Sigmoid colon (tissue), 7 donors: ENCODE results near the gene FOXN1. TPM values are rescaled to one million over a fixed set of nuclear protein-coding genes. Genes with fewer than 3 reads are reported as not detected.

ENCODE experiments used
- DNase-seq: peaks from one replicate; pipeline ENCODE4 v3.0.0-alpha.2; 2019
- H3K27ac ChIP-seq, 4 donors: fragments of 200-600 bp; sonication (generic); one replicate each; pipeline ENCODE4 v1.5.1; 2016 to 2019; ENCODE audit warnings: mild to moderate bottlenecking in 1 of 4
- H3K27me3 ChIP-seq, 3 donors: fragments of 200-600 bp; sonication (generic); one replicate each; pipeline ENCODE4 v1.5.1; 2019; ENCODE audit warnings: mild to moderate bottlenecking in 1 of 3
- H3K36me3 ChIP-seq, 4 donors: fragments of 200-600 bp; sonication (generic); one replicate each; pipeline ENCODE4 v1.5.1; 2016 to 2019
- H3K4me1 ChIP-seq, 4 donors: fragments of 200-600 bp; sonication (generic); one replicate each; pipeline ENCODE4 v1.5.1; 2017 to 2019
- H3K4me3 ChIP-seq, 4 donors: fragments of 200-600 bp; sonication (generic); one replicate each; pipeline ENCODE4 v1.5.1; 2017 to 2019; ENCODE audit warnings: mild to moderate bottlenecking in 2 of 4, moderate library complexity in 1 of 4
- H3K9me3 ChIP-seq, 4 donors: fragments of 200-600 bp in 3 of 4; sonication (generic) in 3 of 4; one replicate each; pipeline versions ENCODE4 v1.5.1 to v1.6.1; 2013 to 2019
- EP300 ChIP-seq, 4 donors: sonication (generic); formaldehyde crosslinking; IDR thresholded peaks; one replicate each; pipeline ENCODE4 v1.6.1; 2017; ENCODE audit warnings: antibody characterized with exemption in 4 of 4
- POLR2A ChIP-seq, 2 donors: fragments of 450-650 bp; IDR thresholded peaks; one replicate each; pipeline ENCODE4 v1.6.1; 2016; ENCODE audit warnings: antibody characterized with exemption in 2 of 2, mild to moderate bottlenecking in 2 of 2, moderate library complexity in 2 of 2
- POLR2AphosphoS5 ChIP-seq, 4 donors: sonication (generic); formaldehyde crosslinking; IDR thresholded peaks; one replicate each; pipeline ENCODE4 v1.6.1; 2017; ENCODE audit warnings: antibody characterized with exemption in 4 of 4
- WGBS, 2 donors: extraction: QIAGEN DNeasy Blood & Tissue Kit; methylation state at CpG; one replicate each; pipeline ENCODE4 v1.1.7; 2013; 5-methylcytosine and 5-hydroxymethylcytosine counted together
- intact Hi-C: fragments of 100-400 bp; cut with DNase I; formaldehyde crosslinking; loops from one replicate; pipeline ENCODE4 v1.15.1; 2023
- polyA plus RNA-seq, 3 donors: library from polyadenylated mRNA; stranded (reverse); fragments of 200-250 nt; gene quantifications; one replicate each; pipeline ENCODE4 v1.2.3, GENCODE V29; 2013
- total RNA-seq, 4 donors: library from RNA; depleted of rRNA; stranded (reverse); fragments of >200 nt; gene quantifications; one replicate each; pipeline ENCODE4 v1.1.0, GENCODE V29; 2016
- TF ChIP-seq, protein P1 (sequence below), 4 experiments: fragments of 450-650 bp in 3 of 4; fragments of 200-600 bp in 1 of 4; IDR thresholded peaks; one replicate each; pipeline ENCODE4 v1.5.1; 2016 to 2019; ENCODE audit warnings: antibody characterized with exemption in 4 of 4, mild to moderate bottlenecking in 3 of 4, moderate library complexity in 2 of 4
- donor health status: healthy with polysubstance abuse.
- donor health status: Bipolar disorder and iron deficiency.
- donor health status: healthy.

The FOXN1 gene
- total and polyA plus RNA-seq, 7 donors: 0.23 to 0.60 (median 0.38) TPM; not detected in 4

DNA sequence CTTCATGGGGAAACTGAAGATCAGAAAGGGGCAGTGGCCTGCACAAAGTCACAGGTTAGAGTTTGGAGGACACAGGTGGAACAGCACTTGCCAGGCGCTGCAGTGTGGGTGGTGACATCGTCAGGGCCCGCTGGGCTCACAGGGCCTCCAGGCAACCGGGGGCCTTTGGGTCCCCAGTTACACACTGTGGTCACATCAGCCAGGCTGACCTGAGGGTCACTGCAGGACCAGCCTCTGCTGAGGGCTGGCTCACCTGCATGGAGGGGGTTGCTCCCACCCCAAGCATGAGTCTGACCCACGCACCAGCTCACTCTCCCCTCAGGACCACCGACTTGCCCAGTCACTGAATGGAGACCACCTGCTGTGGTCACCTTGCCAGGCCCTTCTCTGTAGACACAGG, 17.0 kb downstream of the FOXN1 start:
- WGBS, 2 donors: 83 to 86% methylated on average over 6 of the region's 6 CpGs
- no peaks in the 10 kb centered on the region for H3K4me1 ChIP-seq
- H3K4me3 ChIP-seq: no peak overlapping the region
- intact Hi-C loops: no loop called here
- H3K9me3 ChIP-seq: no peaks in the 10 kb centered on the region
- no peak for TF ChIP-seq POLR2A (IDR thresholded peaks at IDR 0.05)
- TF ChIP-seq, protein P1, sequence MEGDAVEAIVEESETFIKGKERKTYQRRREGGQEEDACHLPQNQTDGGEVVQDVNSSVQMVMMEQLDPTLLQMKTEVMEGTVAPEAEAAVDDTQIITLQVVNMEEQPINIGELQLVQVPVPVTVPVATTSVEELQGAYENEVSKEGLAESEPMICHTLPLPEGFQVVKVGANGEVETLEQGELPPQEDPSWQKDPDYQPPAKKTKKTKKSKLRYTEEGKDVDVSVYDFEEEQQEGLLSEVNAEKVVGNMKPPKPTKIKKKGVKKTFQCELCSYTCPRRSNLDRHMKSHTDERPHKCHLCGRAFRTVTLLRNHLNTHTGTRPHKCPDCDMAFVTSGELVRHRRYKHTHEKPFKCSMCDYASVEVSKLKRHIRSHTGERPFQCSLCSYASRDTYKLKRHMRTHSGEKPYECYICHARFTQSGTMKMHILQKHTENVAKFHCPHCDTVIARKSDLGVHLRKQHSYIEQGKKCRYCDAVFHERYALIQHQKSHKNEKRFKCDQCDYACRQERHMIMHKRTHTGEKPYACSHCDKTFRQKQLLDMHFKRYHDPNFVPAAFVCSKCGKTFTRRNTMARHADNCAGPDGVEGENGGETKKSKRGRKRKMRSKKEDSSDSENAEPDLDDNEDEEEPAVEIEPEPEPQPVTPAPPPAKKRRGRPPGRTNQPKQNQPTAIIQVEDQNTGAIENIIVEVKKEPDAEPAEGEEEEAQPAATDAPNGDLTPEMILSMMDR (IDR thresholded peaks at IDR 0.05): no peak
- no peak for TF ChIP-seq POLR2AphosphoS5 (IDR thresholded peaks at IDR 0.05)
- TF ChIP-seq EP300 (IDR thresholded peaks at IDR 0.05): no peak
- H3K27me3 ChIP-seq: no peaks in the 10 kb centered on the region
- no peaks in the 10 kb centered on the region for H3K36me3 ChIP-seq
- no peak overlapping the region for H3K27ac ChIP-seq
- no peak for DNase-seq

DNA sequence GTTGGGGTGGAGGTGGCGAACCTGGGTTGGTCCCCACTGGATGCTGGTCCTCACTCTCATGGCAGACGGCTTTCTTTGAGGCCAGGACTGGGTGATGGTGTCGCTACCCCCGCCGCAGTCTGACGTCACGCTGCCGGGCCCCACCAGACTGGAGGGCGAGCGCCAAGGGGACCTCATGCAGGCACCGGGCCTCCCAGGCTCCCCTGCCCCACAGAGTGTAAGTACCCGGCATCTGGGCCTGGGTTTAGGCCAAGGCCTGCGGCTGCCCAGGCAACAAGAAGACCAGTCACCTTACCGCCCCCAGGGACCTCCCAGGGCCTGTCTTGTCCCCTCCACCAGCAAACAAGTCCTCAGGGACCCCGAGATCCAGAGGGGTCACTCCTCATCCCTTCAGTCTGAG, 17.7 kb downstream of the FOXN1 start:
- no peak for DNase-seq
- 91 to 93% methylated on average over 15 of the region's 15 CpGs for WGBS, 2 donors
- intact Hi-C loops: no loop called here
- Histone ChIP-seq H3K4me1 (no peaks in the 10 kb centered on the region), H3K27ac (no peak overlapping the region), H3K4me3 (no peak overlapping the region), H3K9me3 (no peaks in the 10 kb centered on the region), H3K27me3 (no peaks in the 10 kb centered on the region), H3K36me3 (no peaks in the 10 kb centered on the region)
- no peak for TF ChIP-seq EP300 (IDR thresholded peaks at IDR 0.05)
- TF ChIP-seq, protein P1 (IDR thresholded peaks at IDR 0.05): no peak
- TF ChIP-seq POLR2A (IDR thresholded peaks at IDR 0.05): no peak
- TF ChIP-seq POLR2AphosphoS5 (IDR thresholded peaks at IDR 0.05): no peak

DNA sequence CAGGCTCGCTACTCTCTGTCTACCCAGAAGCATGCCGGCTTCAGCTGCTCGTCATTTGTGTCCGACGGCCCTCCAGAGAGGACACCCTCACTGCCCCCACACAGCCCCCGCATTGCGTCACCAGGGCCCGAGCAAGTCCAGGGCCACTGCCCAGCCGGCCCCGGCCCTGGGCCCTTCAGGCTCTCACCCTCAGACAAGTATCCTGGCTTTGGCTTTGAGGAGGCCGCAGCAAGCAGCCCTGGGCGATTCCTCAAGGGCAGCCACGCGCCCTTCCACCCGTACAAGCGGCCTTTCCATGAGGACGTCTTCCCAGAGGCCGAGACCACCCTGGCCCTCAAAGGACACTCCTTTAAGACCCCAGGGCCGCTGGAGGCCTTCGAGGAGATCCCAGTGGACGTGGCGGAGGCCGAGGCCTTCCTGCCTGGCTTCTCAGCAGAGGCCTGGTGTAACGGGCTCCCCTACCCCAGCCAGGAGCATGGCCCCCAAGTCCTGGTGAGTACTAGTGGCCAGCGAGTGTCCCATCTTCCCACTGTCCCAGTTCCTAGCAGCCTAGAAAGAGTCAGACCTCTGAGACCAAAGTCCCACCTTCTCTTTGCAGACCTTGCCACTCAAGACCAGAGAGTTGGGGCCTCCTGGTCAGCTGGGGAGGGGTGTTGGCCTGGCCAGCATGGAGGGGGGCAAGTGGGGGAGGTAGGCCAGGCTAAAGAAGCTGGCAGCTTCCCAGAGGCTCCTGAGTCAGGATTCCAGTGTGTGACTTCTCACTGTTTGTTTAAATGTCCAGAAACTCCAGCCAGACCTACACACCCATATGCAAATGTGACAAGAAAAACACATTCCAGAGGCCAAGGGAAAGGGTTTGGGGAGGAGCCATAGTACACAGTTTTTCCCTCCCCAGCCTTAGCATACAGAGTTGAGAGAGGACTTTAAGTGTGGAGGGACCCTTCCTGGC, 18.6 kb downstream of the FOXN1 start:
- WGBS, 2 donors: 73 to 87% methylated on average over 25 of the region's 25 CpGs
- Histone ChIP-seq H3K27ac (no peak overlapping the region), H3K4me3 (no peak overlapping the region), H3K27me3 (no peaks in the 10 kb centered on the region), H3K36me3 (no peaks in the 10 kb centered on the region), H3K4me1 (no peaks in the 10 kb centered on the region), H3K9me3 (no peaks in the 10 kb centered on the region)
- TF ChIP-seq POLR2A (IDR thresholded peaks at IDR 0.05): no peak
- TF ChIP-seq, protein P1 (IDR thresholded peaks at IDR 0.05): no peak
- no peak for TF ChIP-seq POLR2AphosphoS5 (IDR thresholded peaks at IDR 0.05)
- no peak for DNase-seq
- intact Hi-C loops: no loop called here

DNA sequence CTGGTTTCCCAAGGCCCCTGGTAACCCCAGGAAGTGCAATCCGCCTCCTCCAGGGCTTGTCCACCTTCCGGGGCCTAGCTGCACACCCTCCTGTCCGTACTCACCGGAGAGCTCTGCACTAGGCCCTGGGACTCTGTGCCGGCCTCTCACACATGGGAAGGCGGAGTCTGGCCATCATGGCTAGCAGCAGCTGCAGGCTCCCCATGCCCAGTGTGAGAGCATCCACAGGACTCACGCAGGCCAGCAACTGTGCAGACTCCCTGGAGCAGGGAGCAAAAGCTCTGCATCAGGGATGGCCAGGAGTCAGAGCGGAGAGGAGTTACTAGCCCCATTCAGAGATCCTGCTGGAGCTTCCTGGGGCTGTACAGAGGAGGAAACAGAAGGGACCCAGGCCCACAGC, 20.2 kb downstream of the FOXN1 start:
- intact Hi-C loops: no loop called here
- Histone ChIP-seq H3K4me1 (no peaks in the 10 kb centered on the region), H3K9me3 (no peaks in the 10 kb centered on the region), H3K36me3 (no peaks in the 10 kb centered on the region), H3K27me3 (peaks cover 0 to 5% (median 0%) of the 10 kb centered on the region in 3 donors), H3K27ac (no peak overlapping the region), H3K4me3 (no peak overlapping the region)
- TF ChIP-seq, protein P1 (IDR thresholded peaks at IDR 0.05): no peak
- TF ChIP-seq EP300 (IDR thresholded peaks at IDR 0.05): no peak
- DNase-seq: no peak
- WGBS, 2 donors: 64 to 79% methylated on average over 8 of the region's 8 CpGs
